NT2/D1 (cell line): ENCODE measurements around the gene FDPS.

Experiments used
- DNase-seq: peaks from one replicate; pipeline ENCODE4 v3.0.0-alpha.2; 2011; ENCODE audit warnings: low read depth, low spot score
- H3K27me3 ChIP-seq: 2 replicates; pipeline ENCODE4 v1.6.0; 2011; ENCODE audit warnings: mild to moderate bottlenecking; ENCODE audit not compliant: insufficient read length, insufficient read depth
- H3K36me3 ChIP-seq: 2 replicates; pipeline ENCODE4 v1.6.1; 2011; ENCODE audit warnings: mild to moderate bottlenecking, low read length, mixed read lengths; ENCODE audit not compliant: insufficient read depth, insufficient read length
- H3K4me1 ChIP-seq: 2 replicates; pipeline ENCODE4 v1.5.1; 2011; ENCODE audit not compliant: insufficient read depth, insufficient read length
- H3K4me3 ChIP-seq: 2 replicates; pipeline ENCODE4 v1.5.1; 2011; ENCODE audit warnings: low read depth; ENCODE audit not compliant: insufficient read length
- H3K9ac ChIP-seq: 2 replicates; pipeline ENCODE4 v1.6.0; 2011; ENCODE audit warnings: low read depth; ENCODE audit not compliant: insufficient read length
- H3K9me3 ChIP-seq: 2 replicates; pipeline ENCODE4 v1.5.1; 2011; ENCODE audit warnings: mild to moderate bottlenecking, low read length; ENCODE audit not compliant: insufficient read depth
- SUZ12 ChIP-seq: IDR thresholded peaks from 2 replicates; pipeline ENCODE4 v1.6.1; 2011; ENCODE audit not compliant: insufficient read length, insufficient read depth; ENCODE audit errors: extremely low read depth
- YY1 ChIP-seq: IDR thresholded peaks from 2 replicates; pipeline ENCODE4 v1.6.1; 2011; ENCODE audit not compliant: insufficient read length, insufficient read depth
- ZNF274 ChIP-seq: IDR thresholded peaks from 2 replicates; pipeline ENCODE4 v1.6.1; 2011; ENCODE audit warnings: mild to moderate bottlenecking, low read depth, low read length

FDPS gene

DNA sequence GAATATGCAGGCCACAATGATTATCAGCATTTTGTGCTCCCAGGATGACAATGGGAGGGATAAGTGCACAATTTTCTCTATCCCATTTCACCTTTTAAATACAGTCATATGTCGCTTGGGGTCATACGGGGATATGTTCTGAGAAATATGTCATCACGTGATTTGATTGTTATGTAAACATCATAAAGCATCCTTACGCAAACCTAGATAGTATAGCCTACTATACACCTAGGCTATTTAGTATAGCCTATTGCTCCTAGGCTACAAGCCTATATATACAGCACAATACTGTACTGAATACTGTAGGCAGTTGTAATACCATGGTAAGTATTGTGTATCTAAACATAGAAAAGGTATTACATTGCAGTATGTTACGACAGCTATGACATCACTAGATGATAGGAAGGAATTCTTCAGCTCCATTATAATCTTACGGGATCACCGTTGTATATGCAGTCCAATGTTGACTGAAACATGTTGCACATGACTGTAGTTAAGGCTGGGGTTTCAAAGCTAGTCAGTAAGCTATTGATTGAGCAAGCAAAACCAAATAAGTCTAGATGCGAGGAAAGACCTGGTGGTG, 30.9 kb downstream of the FDPS start:
- no peak for TF ChIP-seq YY1
- TF ChIP-seq ZNF274 = no peak
- no peak for TF ChIP-seq SUZ12
- H3K36me3 ChIP-seq = peaks cover 76% of the 10 kb centered on the region
- no peaks in the 10 kb centered on the region for H3K27me3 ChIP-seq
- no peak overlapping the region for H3K9ac ChIP-seq
- no peaks in the 10 kb centered on the region for H3K9me3 ChIP-seq
- H3K4me1 ChIP-seq = no peaks in the 10 kb centered on the region
- no peak for DNase-seq
- H3K4me3 ChIP-seq = no peak overlapping the region

GRCh38 chr1:155342842-155343241, 34.2 kb downstream of the FDPS start:
- H3K36me3 ChIP-seq = peaks cover 78% of the 10 kb centered on the region
- no peak overlapping the region for H3K4me3 ChIP-seq
- no peak for DNase-seq
- H3K9ac ChIP-seq = no peak overlapping the region
- TF ChIP-seq ZNF274 (no peak), SUZ12 (no peak), YY1 (no peak)
- no peaks in the 10 kb centered on the region for H3K4me1 ChIP-seq
- no peaks in the 10 kb centered on the region for H3K27me3 ChIP-seq
- H3K9me3 ChIP-seq = no peaks in the 10 kb centered on the region

- Histone ChIP-seq H3K9me3 (no peaks in the 10 kb centered on the region), H3K9ac (no peak overlapping the region), H3K4me1 (no peaks in the 10 kb centered on the region), H3K27me3 (no peaks in the 10 kb centered on the region), H3K4me3 (no peak overlapping the region), H3K36me3 (peaks cover 78% of the 10 kb centered on the region)
- no peak for DNase-seq
- TF ChIP-seq SUZ12 (no peak), YY1 (no peak), ZNF274 (no peak)
Observed at GRCh38 chr1:155352631-155353030, 44.0 kb downstream of the FDPS start.

DNA sequence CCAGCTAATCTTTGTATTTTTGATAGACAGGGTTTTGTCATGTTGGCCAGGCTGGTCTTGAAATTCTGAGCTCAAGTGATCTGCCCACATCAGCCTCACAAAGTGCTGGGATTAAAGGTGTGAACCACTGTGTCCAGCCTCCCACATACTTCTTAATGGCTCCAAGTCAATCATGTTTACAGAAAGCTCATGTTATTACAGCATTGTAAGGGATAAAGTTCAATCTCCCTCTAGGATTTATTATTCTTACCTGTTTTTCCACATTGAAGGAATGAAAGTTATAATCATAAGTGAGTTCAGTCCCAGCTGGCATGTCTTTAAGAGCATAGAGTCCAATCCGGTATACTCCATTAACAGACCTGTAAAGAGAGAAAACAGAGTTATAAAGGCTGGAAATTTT, 51.4 kb downstream of the FDPS start:
- TF ChIP-seq YY1 (no peak), SUZ12 (no peak), ZNF274 (no peak)
- Histone ChIP-seq H3K9ac (no peak overlapping the region), H3K36me3 (peaks cover 45% of the 10 kb centered on the region), H3K4me3 (no peak overlapping the region), H3K27me3 (no peaks in the 10 kb centered on the region), H3K4me1 (no peaks in the 10 kb centered on the region), H3K9me3 (no peaks in the 10 kb centered on the region)
- DNase-seq = no peak
